CD4-positive, alpha-beta T cell treated with Interleukin-21 for 1 hour (primary cell): ENCODE results near the gene CCSER1.

Experiments used
- DNase-seq: peaks from one replicate; pipeline ENCODE4 v3.0.0-alpha.2; 2020

Gene CCSER1

GRCh38 chr4:90982813-90983212, 855.6 kb downstream of the CCSER1 start:
- DNase-seq, result no peak

GRCh38 chr4:90990284-90990683, 863.1 kb downstream of the CCSER1 start:
- DNase-seq, result no peak

GRCh38 chr4:90992213-90992612, 865.0 kb downstream of the CCSER1 start:
- DNase-seq, result no peak

GRCh38 chr4:90994851-90995574, 867.8 kb downstream of the CCSER1 start:
- no peak for DNase-seq

- no peak for DNase-seq
These were observed 868.8 kb downstream of the CCSER1 start for GRCh38 chr4:90995996-90996395.

GRCh38 chr4:90996813-90997212, 869.6 kb downstream of the CCSER1 start:
- DNase-seq, result no peak

GRCh38 chr4:91015861-91016260, 888.7 kb downstream of the CCSER1 start:
- DNase-seq, result no peak

GRCh38 chr4:91019513-91019912, 892.3 kb downstream of the CCSER1 start:
- no peak for DNase-seq

GRCh38 chr4:91025241-91026148, 898.3 kb downstream of the CCSER1 start:
- DNase-seq, result no peak

- DNase-seq, result no peak
These were observed 901.0 kb downstream of the CCSER1 start for GRCh38 chr4:91028228-91028627.

GRCh38 chr4:91031761-91032160, 904.6 kb downstream of the CCSER1 start:
- DNase-seq, result no peak

GRCh38 chr4:91032725-91033445, 905.7 kb downstream of the CCSER1 start:
- DNase-seq, result no peak

GRCh38 chr4:91035276-91035675, 908.1 kb downstream of the CCSER1 start:
- no peak for DNase-seq

GRCh38 chr4:91037951-91038350, 910.8 kb downstream of the CCSER1 start:
- DNase-seq, result no peak

- no peak for DNase-seq
These were observed 930.7 kb downstream of the CCSER1 start for GRCh38 chr4:91057871-91058270.

GRCh38 chr4:91058345-91058744, 931.2 kb downstream of the CCSER1 start:
- no peak for DNase-seq

- DNase-seq, result no peak
These were observed 937.1 kb downstream of the CCSER1 start for GRCh38 chr4:91064157-91064853.

- no peak for DNase-seq
These were observed 937.9 kb downstream of the CCSER1 start for GRCh38 chr4:91065117-91065516.

- no peak for DNase-seq
These were observed 943.5 kb downstream of the CCSER1 start for GRCh38 chr4:91070736-91071135.

- no peak for DNase-seq
These were observed 949.0 kb downstream of the CCSER1 start for GRCh38 chr4:91076147-91076546.

GRCh38 chr4:91085961-91086360, 958.8 kb downstream of the CCSER1 start:
- DNase-seq, result no peak

- DNase-seq, result no peak
These were observed 960.5 kb downstream of the CCSER1 start for GRCh38 chr4:91087743-91088142.

- no peak for DNase-seq
These were observed 962.0 kb downstream of the CCSER1 start for GRCh38 chr4:91089178-91089577.
